CD4-positive, alpha-beta T cell treated with Interleukin-4 for 4 hours (primary cell): Measurements from ENCODE around the gene CD300C.
"Not testable (repeated sequence)": the region's sequence is repeated elsewhere in the genome, so short reads cannot be mapped to it uniquely, and the experiment has no call there.

Source experiments
- DNase-seq: peaks from one replicate; pipeline ENCODE4 v3.0.0-alpha.2; 2020

CD300C gene

DNA sequence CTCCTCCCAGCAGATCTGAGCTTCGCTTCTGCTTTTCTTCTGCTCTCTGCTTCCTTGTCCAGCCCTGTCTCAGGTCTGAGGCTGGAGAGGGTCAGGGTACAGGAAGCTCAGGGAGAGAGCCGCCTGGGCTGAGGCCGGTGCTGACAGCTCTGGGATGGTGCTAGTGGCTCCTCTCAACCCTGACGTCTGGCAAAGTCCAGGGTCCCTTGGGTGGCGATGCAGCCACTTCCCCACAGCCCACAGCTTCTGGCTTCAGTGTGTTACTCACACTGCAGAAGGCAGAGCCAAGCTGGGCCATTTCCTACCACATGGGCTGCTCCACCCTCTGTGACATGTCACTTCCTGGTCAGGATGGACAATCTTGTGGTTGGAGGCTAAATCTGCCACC, at the start of gene CD300C:
Gene CD300C (minus strand): TSS at position 273 of the 388 bp plus-strand sequence. CDS start 333 bp downstream, outside the sequence.
- DNase-seq, result no peak

DNA sequence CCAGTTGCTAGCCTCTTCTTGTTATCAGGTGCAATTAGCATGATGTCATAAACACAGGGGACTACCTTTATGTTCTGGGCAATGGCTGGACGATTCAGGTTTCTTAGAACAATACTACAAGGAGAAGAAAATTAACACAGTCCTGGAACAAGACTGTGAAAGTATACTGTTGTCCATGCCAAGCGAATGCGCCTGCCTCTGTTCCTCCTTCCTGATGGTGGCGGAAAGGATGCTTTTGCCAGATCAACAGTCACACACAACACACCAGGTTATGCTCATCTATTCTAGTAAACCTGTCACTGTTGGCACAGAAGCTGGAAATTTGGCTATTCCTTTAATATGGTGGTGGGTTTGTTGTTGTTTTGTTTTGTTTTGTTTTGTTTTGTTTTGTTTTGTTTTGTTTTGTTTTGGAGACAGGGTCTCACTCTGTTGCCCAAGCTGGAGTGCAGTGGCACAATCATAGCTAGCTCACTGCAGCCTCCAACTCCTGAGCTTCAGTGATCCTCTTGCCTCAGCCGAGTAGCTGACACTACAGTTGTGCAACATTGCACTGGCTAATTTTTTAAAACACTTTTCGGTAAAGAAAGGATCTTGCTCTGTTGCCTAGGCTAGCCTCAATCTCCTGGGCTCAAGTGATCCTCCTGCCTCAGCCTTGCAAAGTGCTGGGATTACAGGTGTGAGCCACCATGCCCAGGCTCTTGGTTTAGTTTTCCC, 49.3 kb upstream of the CD300C start:
- DNase-seq, result no peak

DNA sequence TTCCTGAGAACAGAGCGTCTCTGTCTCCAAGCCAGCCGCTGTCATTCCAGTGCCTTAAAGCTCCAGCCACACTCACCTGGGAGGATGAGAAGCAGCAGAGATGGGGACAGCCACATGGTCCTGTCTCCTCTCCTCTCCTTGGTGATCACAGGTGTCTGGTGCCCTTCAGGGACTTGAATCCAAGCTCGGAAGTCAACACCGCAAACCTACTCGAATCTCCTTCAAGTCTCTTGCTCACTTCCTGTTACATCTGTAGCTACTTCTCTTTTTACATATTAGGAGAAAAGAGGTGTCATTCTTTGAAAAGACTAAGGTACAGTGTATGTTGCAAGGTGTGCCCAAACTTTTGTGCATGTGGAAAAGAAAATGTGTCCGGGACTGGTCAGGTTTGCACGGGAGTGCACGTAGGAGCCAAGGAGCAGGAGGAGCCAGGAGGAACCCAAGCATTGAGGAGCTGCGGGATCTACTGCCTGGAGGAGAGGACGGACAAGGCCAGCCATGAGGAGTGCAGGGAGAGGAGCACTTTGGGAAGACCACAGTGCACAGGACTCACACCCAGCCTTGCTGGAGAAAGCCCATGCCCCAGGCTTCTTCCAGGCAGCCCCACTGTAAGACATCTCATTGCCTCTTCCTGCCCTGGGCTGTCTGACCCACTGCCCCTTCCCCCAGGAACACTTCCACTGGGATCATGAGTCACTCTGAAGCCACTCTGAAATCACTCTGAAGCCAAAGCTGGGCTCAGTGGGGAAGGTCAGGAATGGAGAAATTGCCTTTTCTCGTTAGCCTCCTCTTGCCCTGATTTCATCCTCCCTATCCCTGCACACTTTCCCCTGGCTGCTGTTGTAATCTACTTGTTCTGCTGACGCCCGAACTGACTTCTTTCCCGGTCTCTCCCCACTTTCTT, 46.4 kb upstream of the CD300C start, which contains the start of gene CD300LD:
Gene CD300LD (minus strand): TSS at position 197 of the 904 bp plus-strand sequence. CDS start 81 bp downstream, at position 116.
- DNase-seq, result no peak

DNA sequence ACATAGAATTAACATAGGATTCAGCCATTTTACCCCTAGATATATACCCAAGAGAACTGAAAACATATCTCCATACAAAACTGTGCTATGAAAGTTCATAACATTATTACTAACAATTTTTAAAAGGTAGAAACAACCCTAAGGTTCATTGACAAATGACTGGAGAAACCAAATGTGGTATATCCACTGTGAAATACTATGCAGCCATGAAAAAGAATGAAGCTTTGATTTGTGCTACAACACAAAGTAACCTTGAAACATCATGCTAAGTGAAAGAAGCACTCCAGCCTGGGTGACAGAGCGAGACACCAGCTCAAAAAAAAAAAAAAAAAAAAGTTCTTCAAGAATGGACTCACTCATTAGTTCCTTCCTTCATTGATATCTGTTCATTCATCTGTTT, 45.6 kb upstream of the CD300C start:
- DNase-seq, result no peak

DNA sequence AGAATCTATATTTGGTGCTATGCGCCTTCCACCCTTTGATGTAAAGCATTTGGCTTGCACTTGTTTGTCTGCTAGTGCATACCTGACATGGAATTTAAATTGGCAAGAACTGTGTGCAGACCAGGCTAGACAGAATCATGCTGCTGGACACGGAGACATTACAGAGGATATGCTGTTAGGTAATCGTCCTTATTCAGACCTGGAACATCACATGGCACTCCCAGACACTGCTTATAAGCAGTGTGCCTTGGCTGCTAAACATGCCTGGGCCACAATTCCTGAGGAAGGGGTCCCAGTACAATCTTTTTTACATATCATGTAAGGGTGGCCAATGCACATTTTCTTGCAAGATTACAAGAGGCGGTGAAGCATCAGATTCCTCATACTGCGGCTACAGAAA, 39.8 kb upstream of the CD300C start:
- no peak for DNase-seq

DNA sequence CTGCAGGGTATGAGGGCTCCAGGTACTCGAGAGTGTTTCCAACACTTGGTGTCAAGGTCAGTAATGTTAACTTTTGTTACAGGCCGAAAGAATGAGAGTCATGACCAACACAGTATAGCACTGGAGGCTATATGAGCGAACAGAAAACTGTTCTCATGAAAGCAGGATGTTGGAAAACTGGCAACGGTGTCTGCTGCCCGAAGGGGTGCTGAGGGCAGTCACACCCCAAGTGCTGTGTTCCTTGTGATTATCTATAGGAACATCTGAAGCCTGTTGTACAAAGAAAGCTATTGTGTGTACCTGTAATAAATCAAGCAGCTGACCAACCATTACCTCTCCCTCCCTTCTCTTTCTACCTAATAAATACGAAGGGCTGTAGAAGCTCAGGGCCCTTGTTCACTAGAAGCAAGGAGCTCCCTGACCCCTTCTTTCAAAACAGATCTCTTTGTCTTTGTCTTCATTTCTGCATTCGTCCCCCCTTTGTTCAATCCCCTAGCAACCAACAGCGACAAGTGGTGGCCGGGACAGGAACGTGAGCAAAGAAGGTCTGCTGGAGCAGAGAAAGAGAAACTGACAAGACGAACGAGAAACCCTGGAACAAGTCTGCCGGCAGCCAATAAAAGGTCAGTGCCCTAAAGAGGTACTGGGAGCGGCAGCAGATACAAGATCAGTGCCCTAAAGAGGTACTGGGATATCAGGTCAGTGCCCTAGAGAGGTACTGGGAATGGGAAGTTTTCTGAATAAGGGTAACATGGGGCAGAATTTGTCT, 38.6 kb upstream of the CD300C start:
- no peak for DNase-seq

DNA sequence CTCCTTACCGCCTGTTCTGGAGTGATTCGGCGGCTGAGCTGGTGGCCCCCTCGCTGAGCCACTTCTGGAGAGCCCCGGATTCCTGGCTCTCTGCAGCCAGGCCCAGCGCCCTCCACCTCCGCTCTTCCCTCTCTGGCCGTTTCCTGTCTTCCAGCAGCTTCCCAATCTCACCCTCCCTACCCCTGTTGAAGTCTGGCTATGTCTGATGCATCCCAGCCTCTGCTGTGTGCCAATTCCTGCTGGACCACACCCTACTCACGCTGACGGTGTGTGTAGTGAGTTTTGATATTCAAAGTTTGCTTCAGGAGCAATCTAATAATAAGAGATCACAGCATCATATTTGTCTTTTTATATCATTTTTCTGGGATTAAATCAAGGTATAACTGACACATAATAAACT, 36.7 kb upstream of the CD300C start:
- DNase-seq, result no peak

DNA sequence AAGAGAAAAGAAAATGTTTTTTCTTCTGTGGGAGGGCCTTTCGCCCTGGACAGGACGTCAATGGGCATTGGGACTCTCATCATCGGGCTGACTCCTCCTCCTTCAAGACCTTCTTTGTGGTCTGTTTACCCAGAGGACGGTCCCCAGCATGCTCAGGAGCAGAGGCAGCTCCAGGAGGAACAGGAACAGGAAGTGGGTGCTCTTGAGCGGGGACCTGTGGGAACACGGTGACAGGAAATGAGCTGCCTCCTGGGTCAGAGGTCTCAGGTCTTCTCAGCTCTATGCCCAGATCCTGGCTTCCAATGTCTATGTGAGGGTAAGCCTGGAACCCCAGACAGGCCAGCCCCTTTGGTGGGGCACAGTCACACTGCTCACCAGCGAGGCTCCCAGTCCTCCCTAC, 34.0 kb upstream of the CD300C start:
- no peak for DNase-seq

DNA sequence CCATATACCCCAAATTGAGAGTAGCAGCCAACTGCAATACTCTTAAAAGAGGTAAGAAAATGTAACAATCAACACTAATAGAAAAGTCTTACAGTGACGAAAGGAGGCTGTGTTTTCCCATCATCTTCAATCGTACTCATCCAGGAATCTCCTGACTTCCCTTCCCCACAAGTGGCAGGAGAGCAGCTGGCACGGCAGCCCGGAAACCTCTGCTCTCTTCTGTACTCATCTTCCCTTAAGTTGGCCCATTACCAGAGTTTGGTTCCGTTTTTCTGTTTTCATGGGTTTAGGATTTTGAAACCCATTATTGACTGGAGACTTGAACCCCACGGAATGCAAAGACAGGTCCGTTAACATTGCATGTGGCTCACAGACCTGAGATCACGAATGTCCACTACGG, 33.1 kb upstream of the CD300C start:
- DNase-seq, result no peak

DNA sequence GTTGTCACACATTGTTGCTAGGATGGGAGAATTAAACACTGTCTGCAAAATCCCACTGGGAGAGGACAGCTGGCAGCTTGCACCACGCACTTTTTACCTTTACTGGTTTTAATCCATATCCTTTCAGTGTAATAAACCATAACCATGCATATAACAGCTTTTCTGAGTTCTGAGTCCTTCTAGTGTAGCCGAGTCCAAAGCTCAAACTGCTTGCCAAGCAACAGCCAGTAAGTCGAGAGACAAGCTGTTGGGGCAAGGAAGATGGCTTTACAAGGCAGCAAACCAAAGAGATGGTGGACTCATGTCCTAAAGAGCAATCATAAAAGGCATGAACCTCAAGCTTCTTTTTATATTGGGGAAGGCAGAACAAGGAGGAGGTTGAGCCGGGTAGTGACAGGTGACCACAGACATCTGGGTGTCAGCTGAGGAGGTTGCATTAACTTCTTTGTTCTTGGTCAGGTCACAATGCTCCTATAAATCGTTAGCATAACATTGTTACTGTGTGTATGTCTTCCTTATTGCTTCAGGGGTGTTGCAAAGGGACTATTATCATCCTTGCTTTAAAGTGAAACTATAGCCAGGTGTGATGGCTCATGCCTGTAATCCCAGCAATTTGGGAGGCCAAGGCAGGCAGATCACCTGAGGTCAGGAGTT, 28.7 kb upstream of the CD300C start:
- DNase-seq, result no peak

DNA sequence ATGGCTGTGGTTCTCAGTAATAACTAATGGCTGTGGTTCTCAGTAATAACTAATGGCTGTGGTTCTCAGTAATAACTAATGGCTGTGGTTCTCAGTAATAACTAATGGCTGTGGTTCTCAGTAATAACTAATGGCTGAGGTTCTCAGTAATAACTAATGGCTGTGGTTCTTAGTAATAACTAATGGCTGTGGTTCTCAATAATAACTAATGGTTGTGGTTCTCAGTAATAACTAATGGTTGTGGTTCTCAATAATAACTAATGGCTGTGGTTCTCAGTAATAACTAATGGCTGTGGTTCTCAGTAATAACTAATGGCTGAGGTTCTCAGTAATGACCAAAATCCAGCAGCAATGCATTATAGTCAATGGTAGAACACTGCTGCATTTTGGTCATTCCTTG, 27.7 kb upstream of the CD300C start:
- DNase-seq, result not testable (repeated sequence)

DNA sequence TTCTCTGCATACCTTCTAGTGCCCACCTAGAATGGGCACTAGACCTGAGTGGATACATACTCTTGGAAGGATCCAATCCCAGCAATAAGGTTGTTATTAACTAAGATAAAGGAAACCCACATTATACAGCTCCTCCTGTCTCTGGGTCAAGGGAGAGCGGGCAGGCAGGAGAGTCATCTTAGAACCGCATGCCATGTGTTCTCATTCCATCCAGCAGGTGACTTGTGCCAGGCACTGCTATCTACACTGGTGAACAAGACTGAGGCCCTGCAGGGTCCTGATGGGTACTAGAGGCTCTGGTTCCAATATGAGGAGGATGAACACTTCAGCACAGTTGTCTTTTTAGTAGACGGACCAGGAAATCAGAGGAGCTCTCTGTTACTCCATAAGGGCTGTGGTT, 27.3 kb upstream of the CD300C start:
- no peak for DNase-seq

DNA sequence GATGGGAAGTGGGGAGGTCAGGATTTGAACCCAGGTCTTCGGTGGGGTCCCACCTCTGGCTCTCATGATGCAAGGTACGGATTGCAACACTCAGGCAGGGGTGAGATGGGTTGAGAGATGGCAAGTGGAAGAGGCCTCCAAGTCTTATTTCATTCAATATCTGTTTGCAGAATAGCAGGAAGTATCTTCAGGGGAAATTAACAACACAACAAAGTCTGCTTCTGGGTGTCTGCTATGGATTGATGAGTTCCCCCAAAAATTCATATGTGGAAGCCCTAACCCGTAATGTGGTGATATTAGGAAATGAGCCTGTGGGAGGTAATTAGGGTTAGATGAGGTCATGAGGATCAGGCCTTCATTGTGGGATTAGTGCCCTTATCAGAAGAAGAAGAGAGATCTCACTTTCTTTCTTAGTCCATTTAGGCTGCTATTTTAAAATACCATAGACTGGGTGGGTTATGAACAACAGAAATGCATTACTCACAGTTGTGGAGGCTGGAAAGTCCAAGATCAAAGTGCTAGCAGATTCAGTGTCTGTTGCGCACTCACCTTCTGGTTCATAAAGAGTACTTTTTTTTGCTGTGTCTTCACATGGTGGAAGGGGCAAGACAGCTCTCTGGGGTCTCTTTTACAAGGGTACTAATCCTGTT, 25.8 kb upstream of the CD300C start:
- no peak for DNase-seq

DNA sequence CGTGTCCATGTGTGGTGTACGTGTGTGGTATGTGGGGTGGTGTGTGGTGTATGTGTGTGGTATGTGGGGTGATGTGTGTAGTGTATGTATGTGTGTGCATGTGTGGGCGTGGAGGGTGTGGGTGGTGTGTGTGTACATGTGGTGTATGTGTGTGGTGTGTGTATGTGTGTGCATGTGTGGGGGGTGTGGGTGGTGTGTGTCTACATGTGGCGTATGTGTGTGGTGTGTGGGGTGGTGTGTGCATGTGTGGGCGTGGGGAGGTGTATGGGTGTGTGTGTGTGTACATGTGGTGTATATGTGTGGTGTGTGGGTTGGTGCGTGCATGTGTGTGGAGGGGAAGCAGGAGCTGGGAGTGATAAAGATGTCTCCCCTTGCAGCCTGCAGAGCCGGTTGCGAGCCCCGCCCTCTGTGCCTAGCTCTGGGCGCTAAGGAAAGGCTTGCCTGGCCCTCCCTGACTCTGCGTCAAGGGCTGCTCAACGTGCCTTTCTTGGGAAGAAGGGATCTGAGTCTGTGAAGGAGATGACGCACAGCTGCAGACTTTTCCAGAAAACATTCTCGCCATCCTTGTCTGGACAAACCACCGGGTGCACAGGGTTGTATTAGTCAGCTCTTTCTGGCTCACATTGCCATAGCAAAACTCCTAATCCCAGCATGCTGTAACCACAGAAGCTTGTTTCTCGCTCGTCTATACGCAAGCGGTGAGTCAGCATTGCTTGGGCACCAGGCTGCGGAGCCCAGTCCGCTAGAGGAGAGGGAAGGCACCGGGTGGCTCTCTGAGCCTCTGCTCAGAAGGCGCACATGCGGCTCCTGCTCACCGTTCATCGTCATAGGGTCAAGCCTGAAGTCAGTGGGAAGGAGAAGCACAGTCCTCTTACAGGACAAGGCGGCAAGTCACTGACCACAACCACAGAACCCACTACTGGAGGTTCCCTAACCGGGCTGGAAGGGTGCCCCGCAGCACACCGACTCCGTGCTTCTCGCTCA, 23.4 kb upstream of the CD300C start:
- no peak for DNase-seq

DNA sequence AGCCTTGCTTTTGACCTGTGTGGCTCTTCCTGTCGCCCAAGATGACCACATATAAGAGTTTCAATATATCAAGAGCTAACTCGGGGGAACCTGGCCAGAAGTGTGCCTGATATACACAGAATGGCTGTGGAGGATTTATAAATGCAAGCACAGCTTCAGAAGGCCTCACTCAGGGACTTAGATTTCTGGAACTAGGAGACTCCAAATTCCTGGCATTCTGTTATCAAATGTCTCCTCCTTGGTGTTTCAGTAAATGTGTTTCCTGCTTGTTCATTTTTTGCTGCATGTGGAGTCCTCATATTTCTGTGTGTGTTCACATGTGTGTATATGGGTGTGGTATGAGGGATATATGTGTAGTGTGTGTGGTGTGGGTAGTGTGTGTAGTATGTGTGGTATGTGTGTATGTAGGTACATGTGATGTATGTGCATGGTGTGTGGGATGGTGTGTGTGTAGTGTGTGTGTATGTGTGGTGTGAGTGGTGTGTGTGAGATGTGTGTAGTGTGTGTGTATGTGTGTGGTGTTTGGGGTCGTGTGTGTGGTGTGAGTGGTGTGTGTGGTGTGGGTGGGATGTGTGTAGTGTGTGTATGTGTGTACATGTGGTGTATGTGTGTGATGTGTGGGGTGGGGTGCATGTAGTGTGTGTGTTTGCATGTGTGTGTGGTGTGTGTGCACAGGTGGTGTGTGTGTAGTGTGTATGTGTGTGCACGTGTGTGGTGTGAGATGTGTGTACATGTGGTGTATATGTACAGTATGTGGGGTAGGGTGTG, 22.4 kb upstream of the CD300C start:
- DNase-seq, result no peak

DNA sequence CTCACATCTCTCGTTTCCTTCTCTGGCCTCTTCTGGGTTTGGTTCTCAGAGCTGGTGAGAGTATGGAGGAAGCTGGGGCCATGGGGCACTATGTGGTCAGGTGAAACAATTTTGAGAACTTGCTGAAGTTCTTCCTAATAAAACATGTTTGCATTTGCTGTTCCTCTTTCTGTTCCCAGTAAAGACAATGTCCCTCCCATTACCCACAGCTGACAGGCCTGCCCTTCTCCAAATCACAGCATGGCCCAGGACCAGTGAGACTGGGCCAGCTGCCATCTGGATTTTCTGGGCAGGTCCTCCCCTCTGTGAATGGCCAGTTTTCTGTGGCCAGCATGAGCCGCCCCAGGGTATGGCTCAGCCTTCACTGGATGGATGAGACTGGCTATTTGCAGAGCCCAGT, 21.5 kb upstream of the CD300C start, which contains the start of gene CD300H:
Gene CD300H (minus strand): TSS at position 113 of the 400 bp plus-strand sequence.
- peak; percentile 11 for DNase-seq

DNA sequence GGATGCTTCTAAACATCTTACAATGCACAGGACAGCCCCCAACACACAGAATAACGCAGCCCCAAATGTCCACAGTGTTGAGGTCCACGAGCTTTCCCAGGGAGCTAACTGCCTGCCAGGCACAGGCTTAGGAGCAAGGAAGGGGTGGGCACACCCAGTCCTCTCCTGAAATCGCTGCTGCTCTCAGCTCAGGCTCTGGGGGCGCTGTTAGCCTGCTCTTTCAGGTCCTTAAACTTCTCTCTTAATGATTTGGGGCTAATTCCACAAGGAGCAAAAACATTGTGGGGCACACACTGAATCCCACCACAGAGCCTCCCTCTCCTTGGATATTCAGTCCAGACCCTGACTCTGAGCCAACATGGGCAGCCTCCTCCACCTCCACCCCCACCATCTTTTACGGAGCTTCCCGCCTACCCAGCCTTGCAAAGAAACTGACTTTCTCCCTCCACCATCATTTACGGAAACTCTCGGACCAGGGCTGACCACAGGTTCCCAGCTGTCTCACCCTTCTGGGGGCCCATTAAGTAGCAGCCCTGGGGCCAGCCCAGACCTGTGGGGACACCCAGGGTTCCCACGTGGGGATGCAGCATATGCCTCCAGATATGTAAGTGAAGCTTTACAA, 20.3 kb upstream of the CD300C start:
- DNase-seq, result peak; percentile 20

DNA sequence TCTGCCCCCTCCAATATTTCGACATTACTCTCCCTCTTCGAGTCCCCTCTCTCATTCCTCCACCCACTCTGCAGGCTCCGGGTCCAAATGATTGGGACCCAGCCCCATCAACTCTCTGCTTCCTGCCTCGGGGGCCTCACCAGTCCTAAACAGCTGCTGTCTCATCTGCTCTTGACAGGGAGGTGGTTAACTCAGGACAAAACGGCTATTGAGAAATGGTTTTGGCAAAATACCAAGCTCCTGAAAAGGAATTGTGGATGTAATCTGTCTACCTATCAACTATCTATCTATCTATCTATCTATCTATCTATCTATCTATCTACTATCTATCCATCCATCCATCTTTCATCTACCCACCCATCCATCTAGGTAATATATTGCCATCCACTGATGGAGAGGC, 19.2 kb upstream of the CD300C start:
- DNase-seq, result no peak

DNA sequence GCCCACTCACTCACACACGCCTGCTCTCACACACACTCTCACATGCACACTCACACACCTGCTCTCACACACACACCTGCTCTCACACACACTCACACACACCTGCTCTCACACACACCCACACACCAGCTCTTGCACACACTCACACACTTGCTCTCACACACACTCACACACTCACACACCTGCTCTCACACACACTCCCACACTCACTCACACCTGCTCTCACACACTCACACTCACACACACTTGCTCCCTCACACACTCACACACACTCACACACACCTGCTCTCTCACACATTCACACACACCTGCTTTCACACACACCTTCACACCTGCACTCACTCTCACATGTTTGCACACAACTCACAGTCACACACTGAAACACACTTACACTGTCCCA, 17.4 kb upstream of the CD300C start:
- DNase-seq, result no peak

DNA sequence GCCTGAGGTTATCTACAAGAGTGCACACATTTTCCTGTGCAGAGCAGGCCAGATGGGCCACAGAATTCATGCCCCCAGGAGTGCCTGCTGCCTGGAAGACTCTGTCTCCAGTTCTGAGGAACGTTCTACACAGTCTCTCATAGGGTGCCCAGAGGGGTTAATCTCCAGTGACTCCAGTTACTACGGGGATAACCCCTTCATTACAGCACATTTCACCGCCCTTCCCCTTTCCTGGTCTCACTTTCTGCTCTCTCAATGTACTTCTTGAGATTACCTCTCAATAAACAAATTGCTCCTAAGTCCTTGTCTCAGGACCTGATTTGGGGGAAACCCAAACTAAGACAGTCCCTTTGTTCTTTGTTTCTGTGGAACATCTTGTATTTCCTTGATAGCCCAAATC, 15.7 kb upstream of the CD300C start:
- DNase-seq, result no peak
